A204.1 (cell line): ENCODE results near the gene LUZP2.

Experiments
- FAIRE-seq: peaks from 2 replicates; lab custom pipeline; 2012; peaks lifted over from hg19 to GRCh38; lab: Jason Lieb, UNC

LUZP2 gene

GRCh38 chr11:24496736-24497725 lies at the start of gene LUZP2:
Gene LUZP2, plus strand, starts transcription at chr11:24497053.
- no peak for FAIRE-seq

- FAIRE-seq: no peak
Observed at GRCh38 chr11:24453129-24453718, 43.6 kb upstream of the LUZP2 start.

GRCh38 chr11:24457985-24458384 lies 38.9 kb upstream of the LUZP2 start:
- FAIRE-seq: no peak

DNA sequence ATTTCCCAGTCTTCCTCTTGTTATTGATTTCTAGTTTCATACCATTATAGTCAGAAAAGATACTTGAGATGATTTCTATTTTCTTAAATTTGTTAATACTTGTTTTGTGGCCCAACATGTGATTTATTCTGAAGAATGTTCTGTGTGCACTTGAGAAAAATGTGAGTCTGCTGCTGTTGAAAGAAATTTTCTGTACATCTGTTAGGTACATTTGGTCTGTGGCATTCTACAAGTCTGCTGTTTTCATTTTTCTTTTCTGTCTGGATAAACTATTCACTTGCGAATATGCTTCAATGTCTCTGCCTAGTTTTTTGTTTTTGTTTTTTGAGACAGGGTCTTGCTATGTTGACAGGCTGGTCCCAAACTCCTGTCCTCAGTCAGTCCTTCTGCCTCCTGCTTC lies 26.4 kb upstream of the LUZP2 start:
- FAIRE-seq: no peak

DNA sequence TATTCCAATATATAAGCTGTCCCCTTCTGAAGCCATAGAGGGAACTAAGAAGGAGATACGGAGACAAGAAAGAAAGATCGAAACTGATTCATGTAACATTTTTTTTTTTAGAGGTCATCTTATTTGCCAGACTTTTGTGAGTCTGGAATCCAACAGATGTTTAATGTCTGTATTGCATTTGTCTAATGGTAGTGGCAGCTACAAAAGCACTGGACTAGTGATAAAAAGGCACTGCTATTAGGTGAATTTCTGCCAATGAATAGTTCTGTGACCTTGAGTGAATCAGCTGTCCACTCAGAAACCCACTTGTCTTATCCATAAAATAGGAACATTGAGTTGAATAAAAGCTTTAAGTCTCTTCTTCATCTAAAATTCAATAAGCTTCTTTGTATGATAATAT lies 25.8 kb upstream of the LUZP2 start:
- FAIRE-seq: no peak

DNA sequence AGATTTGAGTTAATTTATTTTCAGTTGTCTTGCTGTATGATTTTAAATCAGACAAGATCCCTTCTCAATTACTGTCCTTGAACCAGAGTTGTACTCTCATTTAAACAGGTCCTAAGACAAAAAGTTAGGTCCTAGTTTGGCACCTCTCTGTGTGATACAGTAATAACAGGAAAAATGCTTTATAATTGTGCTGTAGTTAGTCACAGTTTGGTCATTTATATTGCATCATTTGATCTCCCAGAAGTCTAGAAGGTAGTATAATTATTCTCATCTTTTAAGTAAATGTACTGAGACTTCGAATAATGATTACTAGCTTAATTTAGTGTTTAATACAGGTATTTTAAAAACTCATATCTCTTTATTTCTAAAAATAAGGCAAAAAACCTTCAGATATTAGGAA lies 18.1 kb upstream of the LUZP2 start:
- FAIRE-seq: no peak

DNA sequence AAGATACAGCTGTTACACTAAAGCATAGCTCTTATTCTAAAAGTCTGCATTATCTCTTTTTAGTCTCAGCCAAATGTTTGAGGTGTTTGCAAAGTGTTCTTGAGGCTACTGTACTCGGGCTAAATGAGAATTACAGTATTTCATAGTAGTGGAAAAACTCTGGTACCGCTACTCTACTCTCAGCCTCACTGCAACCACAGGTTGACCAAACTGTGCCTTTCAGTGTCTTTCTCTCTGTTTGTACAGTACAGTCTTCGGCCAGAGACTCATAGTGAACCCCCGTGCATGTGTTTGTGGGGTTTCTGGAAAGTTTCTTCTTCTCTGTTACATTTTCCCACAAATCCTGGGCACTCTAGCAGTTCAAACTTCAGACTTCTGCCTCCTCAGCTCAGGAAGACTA lies 7.4 kb upstream of the LUZP2 start:
- no peak for FAIRE-seq

GRCh38 chr11:24496386-24496735 lies 492 bp upstream of the LUZP2 start:
- no peak for FAIRE-seq

DNA sequence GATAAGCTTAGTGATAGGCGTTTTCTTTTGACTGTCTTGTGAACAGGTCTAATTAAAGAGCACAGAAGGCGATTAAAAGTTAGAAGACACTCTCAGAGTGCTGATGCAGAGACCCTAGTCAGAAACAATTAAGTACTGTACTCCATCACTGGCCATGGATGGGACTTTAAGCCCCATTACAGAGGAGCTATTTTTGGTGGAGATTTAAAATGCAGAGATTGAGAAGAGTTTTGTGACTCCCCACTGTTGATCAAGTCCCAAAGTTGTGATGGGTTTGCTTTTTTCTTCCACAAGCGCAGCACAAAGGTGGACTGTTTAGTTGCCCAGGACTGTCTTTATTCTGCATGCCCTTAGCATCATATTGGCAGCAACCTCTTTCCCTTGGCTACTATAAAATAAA lies 978 bp downstream of the LUZP2 start:
- no peak for FAIRE-seq

GRCh38 chr11:24502425-24502824 lies 5.6 kb downstream of the LUZP2 start:
- FAIRE-seq: no peak

DNA sequence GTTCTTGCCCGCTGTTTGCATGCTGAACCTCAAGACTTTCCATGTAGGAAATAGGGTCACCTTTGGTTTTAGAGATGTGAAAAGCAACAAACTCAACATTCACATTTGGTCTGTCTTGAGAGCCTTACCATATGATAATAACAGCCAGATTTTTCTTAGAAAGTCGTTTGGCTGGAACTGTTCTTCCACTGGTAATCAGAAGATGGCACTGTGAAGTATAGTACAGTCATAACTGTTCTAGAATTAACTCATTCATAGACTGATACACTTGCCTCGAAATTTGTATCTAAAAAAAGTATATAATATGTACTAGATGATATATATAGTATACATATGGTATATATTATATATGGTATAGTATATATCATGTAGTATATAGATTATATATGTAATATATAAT lies 12.3 kb downstream of the LUZP2 start:
- FAIRE-seq: peak; percentile 85

- FAIRE-seq: no peak
Observed at GRCh38 chr11:24511511-24511910, 14.7 kb downstream of the LUZP2 start.

DNA sequence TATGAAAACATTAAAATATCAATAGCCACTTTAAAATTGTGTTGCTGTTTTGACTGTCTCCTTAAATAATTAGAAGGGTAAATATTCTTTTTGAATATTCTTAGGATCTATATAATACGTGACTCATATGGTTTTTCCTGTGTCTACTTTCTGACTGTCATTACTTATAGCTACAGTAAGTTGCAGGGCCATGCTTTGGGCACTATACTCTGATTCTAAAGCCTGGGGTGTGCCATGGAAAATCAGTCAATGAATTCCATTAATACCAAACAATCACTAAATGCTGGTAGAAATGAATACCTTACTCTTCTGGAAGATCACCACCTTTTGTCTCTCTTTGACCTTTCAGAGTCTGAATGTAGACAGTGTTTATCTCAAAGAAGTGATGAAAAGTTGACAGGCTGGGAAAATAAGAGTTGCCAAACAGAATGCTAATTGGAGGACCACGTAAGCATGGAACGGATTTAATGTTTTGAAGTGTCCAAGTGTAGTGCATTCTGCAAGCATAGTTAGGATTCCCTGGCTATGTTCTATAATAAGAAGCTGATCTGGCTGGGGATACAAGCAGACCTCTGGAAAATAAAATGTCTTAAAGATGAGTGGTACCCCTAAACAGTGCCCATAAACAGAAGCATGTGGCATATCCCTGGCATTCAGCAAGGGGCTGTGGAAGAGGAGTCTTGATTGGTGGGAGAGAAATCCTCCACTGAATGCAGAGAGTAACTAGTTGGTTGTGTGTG lies 16.8 kb downstream of the LUZP2 start:
- FAIRE-seq: no peak

- FAIRE-seq: no peak
Observed at GRCh38 chr11:24514219-24514594, 17.4 kb downstream of the LUZP2 start.

- FAIRE-seq: no peak
Observed at GRCh38 chr11:24515632-24516031, 18.8 kb downstream of the LUZP2 start.

GRCh38 chr11:24516638-24517037 lies 19.8 kb downstream of the LUZP2 start:
- no peak for FAIRE-seq

DNA sequence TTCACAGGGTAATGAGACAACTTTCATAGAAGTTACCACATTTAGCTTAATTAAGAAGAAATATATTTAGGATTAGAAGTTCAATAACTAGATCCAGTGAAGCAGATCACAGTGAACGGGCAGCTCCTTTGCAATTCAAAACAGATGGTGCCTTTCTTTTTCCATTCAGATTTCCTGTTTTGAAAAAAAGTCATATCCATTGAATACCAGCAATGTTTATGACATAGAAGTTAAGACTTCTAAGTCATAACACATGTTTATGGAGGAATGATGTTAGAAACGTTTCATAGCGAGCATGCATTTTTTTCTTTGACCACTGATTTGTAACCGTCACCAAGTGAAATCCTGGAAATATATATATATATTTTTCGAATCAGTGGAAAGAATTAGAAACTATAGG lies 24.7 kb downstream of the LUZP2 start:
- no peak for FAIRE-seq

- FAIRE-seq: no peak
Observed at GRCh38 chr11:24524156-24524555, 27.3 kb downstream of the LUZP2 start.

GRCh38 chr11:24531528-24531927 lies 34.7 kb downstream of the LUZP2 start:
- FAIRE-seq: no peak

- FAIRE-seq: no peak
Observed at GRCh38 chr11:24543771-24544170, 46.9 kb downstream of the LUZP2 start.

GRCh38 chr11:24556693-24557092 lies 59.8 kb downstream of the LUZP2 start:
- no peak for FAIRE-seq

- FAIRE-seq: no peak
Observed at GRCh38 chr11:24559315-24559714, 62.5 kb downstream of the LUZP2 start.

GRCh38 chr11:24560324-24560723 lies 63.5 kb downstream of the LUZP2 start:
- no peak for FAIRE-seq
